ENCODE data around the gene DPF3. TPM values are rescaled to one million over a fixed set of nuclear protein-coding genes. Genes with fewer than 3 reads are reported as not detected.

The DPF3 gene
- total and polyA plus RNA-seq, 8 donors: 1.4 to 3.6 (median 1.9) TPM

GRCh38 chr14:72800848-72801370, 93.0 kb downstream of the DPF3 start:
- H3K36me3 ChIP-seq: no peaks in the 10 kb centered on the region
- DNase-seq: no peak
- ATAC-seq: no peak
- no peaks in the 10 kb centered on the region for H3K27me3 ChIP-seq
- intact Hi-C loops (cut with DNase I): no loop called here
- H3K27ac ChIP-seq: no peak overlapping the region
- no peak for TF ChIP-seq CTCF (IDR thresholded peaks at IDR 0.05)
- H3K9me3 ChIP-seq: no peaks in the 10 kb centered on the region
- H3K4me3 ChIP-seq: no peak overlapping the region
- no peaks in the 10 kb centered on the region for H3K4me1 ChIP-seq

- DNase-seq (no peak), ATAC-seq (no peak)
- TF ChIP-seq CTCF (IDR thresholded peaks at IDR 0.05): no peak
- H3K9me3 ChIP-seq: no peaks in the 10 kb centered on the region
- H3K4me1 ChIP-seq: no peaks in the 10 kb centered on the region
- H3K36me3 ChIP-seq: no peaks in the 10 kb centered on the region
- intact Hi-C loops (cut with DNase I): no loop called here
- no peaks in the 10 kb centered on the region for H3K27me3 ChIP-seq
- no peak overlapping the region for H3K4me3 ChIP-seq
- H3K27ac ChIP-seq: no peak overlapping the region
Measured at GRCh38 chr14:72800296-72800695, 93.6 kb downstream of the DPF3 start.

GRCh38 chr14:72796935-72797334, 97.0 kb downstream of the DPF3 start:
- no peak for DNase-seq
- no peak for ATAC-seq
- H3K27ac ChIP-seq: no peak overlapping the region
- no peaks in the 10 kb centered on the region for H3K9me3 ChIP-seq
- intact Hi-C loops (cut with DNase I): no loop called here
- H3K27me3 ChIP-seq: no peaks in the 10 kb centered on the region
- H3K36me3 ChIP-seq: no peaks in the 10 kb centered on the region
- H3K4me3 ChIP-seq: no peak overlapping the region
- TF ChIP-seq CTCF (IDR thresholded peaks at IDR 0.05): no peak
- H3K4me1 ChIP-seq: no peaks in the 10 kb centered on the region

GRCh38 chr14:72793156-72793939, 100.6 kb downstream of the DPF3 start:
- Histone ChIP-seq H3K36me3 (no peaks in the 10 kb centered on the region), H3K4me3 (no peak overlapping the region), H3K27ac (no peak overlapping the region), H3K9me3 (no peaks in the 10 kb centered on the region), H3K4me1 (no peaks in the 10 kb centered on the region), H3K27me3 (no peaks in the 10 kb centered on the region)
- intact Hi-C loops (cut with DNase I): no loop called here
- TF ChIP-seq CTCF (IDR thresholded peaks at IDR 0.05): no peak
- no peak for ATAC-seq
- no peak for DNase-seq

- Histone ChIP-seq H3K4me1 (no peaks in the 10 kb centered on the region), H3K27ac (no peak overlapping the region), H3K4me3 (no peak overlapping the region), H3K36me3 (no peaks in the 10 kb centered on the region), H3K9me3 (no peaks in the 10 kb centered on the region), H3K27me3 (no peaks in the 10 kb centered on the region)
- intact Hi-C loops (cut with DNase I): no loop called here
- no peak for DNase-seq
- ATAC-seq: no peak
- TF ChIP-seq CTCF (IDR thresholded peaks at IDR 0.05): no peak
Measured at GRCh38 chr14:72792051-72792788, 101.7 kb downstream of the DPF3 start.

Measured in left lung (tissue), 10 donors.